Cardiac septum (tissue), 1 donor: ENCODE results near the gene MANBA. TPM values are rescaled to one million over a fixed set of nuclear protein-coding genes. Genes with fewer than 3 reads are reported as not detected.
"Not testable (repeated sequence)": the region's sequence is repeated elsewhere in the genome, so short reads cannot be mapped to it uniquely, and the experiment has no call there.

ENCODE experiments used
- DNase-seq: peaks from one replicate; pipeline ENCODE4 v3.0.0-alpha.2; 2020; ENCODE audit warnings: low spot score
- intact Hi-C: fragments of 100-400 bp; cut with DNase I; formaldehyde crosslinking; loops from one replicate; pipeline ENCODE4 v1.14.0; 2022
- total RNA-seq: library from RNA; stranded (reverse); fragmentation: NEBNext Ultra II Directional; extraction: Animal tissue kit (Norgen Biotek cat#: 25700); gene quantifications from one replicate; pipeline ENCODE4 v1.2.1, GENCODE V29; 2021
- donor health status: DM: no; HTN: no; CAD: no.

MANBA gene
- total RNA-seq, 1 donor from 2014 or later: 29.8 TPM

DNA sequence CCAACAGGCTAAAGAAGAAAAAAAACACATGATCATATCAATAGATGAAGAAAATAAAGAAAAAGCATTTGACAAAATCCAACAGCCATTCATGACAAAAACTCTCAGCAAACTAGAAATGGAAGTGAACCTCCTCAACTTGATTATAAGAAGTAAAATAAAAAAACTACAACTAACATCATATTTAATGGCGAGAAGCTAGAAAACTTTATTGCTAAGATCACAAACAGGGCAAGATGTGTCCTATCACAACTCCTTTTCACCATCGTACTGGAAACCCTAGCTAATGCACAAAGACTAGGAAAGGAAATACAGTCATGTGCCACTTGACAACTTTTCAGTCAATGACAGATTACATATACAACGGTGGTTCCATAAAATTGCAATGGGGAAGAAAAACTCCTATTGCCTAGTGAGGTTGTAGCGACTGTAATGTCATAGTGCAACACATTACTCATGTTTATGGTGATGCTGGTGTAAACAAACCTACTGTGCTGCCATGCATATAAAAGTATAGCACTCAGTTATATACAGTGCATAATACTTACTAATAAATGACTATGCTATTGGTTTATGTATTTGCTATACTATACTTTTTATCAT lies 12.1 kb upstream of the MANBA start:
- intact Hi-C loops: no loop called here
- no peak for DNase-seq

DNA sequence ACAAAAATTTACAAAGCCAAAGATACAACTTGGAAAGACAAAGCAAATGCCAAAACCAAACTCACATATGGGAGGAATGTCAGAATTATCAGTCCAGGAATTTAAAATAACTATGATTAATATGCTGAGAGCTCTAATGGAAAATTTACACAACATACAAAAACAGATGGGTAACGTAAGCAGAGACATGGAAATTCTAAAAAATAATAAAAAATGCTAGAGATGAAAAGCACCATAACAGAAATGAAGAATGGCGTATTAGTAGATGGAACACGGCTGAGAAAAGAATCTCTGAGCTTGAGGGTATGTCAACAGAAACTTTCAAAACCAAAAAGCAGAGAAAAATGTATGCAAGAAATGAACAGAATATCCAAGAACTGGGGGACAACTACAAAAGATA lies 4.1 kb upstream of the MANBA start:
- DNase-seq: no peak
- intact Hi-C loops: loop anchor here (5.0 kb wide), 1 partner anchor 102 kb away; the partner anchor contains the start of gene CISD2

DNA sequence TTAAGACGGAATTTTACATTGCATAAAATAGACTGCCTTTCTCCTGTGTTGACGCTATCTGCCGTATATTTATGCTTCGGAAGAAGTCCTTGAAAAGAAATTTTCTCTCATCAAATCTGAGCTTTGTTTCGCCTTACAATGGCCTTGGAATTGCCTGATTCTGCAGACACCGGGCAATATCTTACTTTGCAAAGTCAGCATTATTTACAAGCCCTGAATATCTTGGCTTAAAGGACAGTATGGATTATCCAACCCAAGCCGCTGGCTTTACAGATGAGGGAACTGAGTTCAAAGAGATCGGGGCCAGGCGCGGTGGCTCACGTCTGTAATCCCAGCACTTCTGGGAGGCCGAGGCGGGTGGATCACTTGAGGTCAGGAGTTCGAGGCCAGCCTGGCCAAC lies 1.1 kb upstream of the MANBA start:
- no peak for DNase-seq
- intact Hi-C loops: loop anchor here (5.0 kb wide), 1 partner anchor 105 kb away; the partner anchor contains the start of gene CISD2

DNA sequence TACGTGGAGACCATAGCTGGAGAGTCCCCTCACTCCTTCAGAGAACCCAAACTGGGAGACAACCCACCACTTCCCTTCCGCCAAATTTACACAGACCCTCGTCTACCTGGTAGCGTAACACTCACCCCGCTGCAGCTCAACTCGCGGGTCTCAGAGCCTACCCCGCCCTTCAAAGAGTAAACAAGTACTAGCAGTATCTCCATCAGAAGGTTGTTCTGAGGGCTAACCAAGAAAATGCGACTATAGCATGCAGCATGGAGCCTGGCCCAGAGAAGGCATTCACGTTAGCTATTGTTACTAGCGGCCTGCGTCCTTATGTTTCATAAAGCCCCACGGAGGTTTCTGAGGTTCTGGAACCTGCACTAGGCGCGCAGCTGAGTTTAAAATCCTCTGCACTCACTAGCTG lies 531 bp upstream of the MANBA start:
- intact Hi-C loops: loop anchor here (5.0 kb wide), 1 partner anchor 106 kb away; the partner anchor contains the start of gene CISD2
- no peak for DNase-seq

DNA sequence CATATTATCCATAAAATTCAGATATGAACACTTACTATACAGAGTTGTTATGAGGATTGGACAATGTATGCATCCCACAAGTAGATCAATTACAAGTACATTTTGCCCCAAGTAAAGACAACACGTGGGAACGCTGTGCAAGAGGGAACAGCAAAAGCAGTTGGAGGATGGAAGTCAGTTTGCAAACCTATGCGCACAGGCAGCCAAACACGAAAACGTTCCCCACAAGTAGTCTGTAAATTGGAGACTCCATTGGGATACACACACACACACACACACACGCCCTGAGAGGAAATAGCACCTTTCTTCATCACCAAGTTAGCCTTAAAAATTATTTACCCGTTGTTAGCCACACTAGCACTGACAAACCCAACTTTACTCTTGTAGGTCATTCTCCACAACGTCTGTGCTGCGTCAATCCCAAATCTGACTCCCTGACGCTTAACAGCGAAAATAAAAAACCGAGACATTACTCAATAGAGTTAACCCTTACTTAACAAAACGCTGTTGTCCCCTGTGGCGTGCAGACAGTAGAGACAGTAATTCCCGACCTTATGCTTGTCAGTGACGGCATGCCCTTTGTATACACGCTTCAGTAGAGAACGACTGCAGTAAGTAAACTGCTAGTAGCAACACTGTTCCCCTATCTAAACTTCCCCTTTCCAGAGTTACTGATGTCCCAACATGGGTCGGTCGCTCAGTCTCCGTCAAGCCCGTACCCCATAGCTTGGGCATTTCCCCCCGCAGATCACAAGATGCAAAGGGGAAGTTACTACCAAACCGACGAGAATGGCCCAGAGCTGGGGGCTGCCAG lies 730 bp downstream of the MANBA start:
- DNase-seq: no peak
- intact Hi-C loops: loop anchor here (1.0 to 5.0 kb wide), 2 partner anchors 67 to 107 kb away; partner anchors contain the start of genes CISD2 and UBE2D3

DNA sequence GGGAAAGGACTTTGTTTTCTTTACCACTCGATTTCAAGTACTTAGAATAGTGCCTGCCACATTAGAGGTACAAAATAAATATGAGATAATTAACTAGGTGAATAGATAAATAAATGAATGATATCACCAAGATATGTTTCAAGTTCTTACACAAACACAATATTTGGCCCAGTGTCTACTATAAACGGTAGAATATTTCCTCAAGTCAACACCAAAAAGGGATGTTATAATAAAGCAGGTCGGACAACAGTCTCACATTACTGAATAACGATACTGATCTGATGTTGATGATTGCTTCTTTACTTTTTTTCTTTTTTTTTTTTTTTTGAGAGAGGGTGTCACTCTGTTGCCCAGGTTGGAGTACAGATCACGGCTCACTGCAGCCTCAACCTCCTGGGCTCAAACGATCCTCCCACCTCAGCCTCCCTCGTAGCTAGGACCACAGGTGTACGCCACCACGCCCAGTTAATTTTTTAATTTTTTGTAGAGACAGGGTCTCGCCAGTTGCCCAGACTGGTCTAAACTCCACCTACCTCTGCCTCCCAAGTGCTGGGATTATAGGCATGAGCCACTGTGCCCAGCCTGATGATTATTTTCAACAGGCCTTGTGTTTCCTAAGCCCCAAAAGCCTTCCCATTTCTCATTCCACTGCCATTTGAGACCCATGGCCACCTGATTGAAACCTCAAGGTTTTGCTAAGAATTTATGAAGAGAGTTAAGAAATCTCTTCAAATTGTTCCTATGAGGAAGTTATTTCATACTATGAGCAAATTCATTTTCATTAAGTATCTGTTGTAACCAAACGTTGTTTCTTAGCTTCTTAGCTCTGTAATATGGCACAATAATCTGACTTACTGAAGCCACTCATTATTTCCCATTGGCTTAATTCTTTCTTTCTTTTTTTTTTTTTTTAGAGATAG lies 2.3 kb downstream of the MANBA start:
- intact Hi-C loops: no loop called here
- DNase-seq: no peak

DNA sequence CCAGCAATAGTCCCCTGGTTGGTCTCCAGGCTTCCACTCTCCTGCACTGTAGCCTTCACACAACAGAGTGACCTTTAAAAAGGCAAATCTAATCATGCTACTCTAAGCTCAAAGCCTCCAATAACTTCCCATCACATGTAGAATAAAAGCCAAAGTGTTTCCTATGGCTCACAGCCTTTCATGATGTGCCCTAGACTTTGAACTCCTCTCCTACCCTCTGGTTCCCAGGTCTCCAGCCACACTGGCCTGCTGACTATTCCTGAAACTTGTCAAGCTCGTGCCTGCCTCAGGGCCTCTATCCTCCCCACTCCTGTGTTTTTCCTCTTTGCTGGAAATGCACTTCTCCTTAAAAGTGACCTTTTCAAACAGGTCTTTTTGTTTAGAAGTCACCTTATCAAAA lies 3.1 kb downstream of the MANBA start:
- no peak for DNase-seq
- intact Hi-C loops: no loop called here

DNA sequence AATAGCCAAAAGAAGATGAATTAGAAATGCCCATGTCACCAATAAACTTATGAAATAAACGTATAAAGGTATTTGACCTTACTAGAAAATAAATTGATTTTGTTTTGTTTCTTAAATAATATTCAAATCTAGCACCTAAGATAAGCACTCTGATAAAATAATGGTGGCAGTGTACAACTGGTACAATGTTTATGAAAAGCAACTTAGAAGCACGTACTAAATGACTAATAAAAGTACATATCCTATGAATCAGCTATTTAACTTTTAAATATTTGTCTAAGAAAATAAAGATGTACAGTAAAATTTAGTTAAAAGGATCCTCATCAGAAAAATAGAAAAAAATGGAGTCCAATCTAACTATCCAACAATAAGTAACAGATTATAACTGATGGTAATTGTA lies 6.7 kb downstream of the MANBA start:
- no peak for DNase-seq
- intact Hi-C loops: no loop called here

GRCh38 chr4:102751941-102752340 lies 8.8 kb downstream of the MANBA start:
- intact Hi-C loops: no loop called here
- DNase-seq: no peak

DNA sequence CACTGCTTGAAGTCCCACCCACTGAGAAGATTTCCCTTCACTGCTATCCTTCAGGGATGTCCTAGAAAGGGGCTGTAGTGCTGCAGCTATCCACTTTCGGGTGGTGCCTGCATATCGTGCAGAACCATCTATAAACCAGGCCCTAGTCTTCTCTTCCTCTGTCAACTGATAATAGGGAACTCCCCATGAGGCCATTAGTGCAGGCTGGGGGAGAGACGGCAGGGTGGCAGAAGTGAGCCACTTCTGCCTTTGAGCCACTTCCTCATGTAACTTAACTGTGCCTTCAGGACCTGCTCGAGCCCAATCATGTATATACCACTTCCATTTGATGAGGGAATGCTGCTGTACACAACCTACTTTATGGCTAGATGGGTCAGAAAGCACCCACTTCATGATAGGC lies 17.4 kb downstream of the MANBA start:
- intact Hi-C loops, DNase-seq: not testable (repeated sequence)

GRCh38 chr4:102738802-102739201 lies 22.0 kb downstream of the MANBA start:
- DNase-seq, intact Hi-C loops: not testable (repeated sequence)

- intact Hi-C loops: no loop called here
- no peak for DNase-seq
Observed at GRCh38 chr4:102736636-102737549, 23.9 kb downstream of the MANBA start.

DNA sequence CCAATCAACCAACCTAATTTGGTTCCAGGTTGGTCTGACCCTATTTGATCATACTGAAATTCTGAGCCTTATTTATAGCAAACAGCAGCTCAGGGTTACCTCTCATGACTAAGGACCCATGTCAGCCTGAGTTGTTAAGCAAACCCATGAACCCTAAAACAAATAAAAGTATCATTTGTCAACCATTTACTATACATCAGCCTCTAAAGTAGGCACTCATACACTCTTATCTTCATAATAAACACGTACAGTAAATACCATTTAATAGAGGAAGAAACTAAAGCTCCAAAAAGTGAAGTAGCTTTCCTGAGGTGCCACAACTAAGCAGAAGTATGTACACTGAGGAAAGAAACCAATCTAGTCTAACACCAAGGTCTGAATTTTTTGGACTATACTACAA lies 25.2 kb downstream of the MANBA start:
- intact Hi-C loops: no loop called here
- no peak for DNase-seq

GRCh38 chr4:102734591-102735385 lies 26.0 kb downstream of the MANBA start:
- no peak for DNase-seq
- intact Hi-C loops: no loop called here

- DNase-seq: no peak
- intact Hi-C loops: no loop called here
Observed at GRCh38 chr4:102734116-102734515, 26.7 kb downstream of the MANBA start.

DNA sequence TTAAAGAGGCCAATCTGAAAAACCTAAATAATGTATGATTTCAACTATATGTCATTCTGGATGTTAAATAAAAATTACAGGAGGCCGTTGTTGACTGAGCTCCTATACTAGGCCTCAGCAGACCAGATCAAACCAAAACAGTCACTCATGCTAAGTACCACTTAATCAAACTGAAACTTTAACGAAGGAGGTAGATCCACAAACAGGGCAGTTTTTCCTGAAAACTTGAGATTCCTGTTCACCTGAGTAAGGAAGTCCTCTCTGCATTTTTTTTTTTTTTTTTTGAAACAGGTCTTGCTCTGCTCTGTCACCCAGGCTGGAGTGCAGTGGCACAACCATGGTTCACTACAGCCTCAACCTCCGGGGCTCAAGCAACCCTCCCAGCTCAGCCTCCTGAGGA lies 27.7 kb downstream of the MANBA start:
- DNase-seq: no peak
- intact Hi-C loops: no loop called here

GRCh38 chr4:102732678-102733077 lies 28.1 kb downstream of the MANBA start:
- DNase-seq: no peak

DNA sequence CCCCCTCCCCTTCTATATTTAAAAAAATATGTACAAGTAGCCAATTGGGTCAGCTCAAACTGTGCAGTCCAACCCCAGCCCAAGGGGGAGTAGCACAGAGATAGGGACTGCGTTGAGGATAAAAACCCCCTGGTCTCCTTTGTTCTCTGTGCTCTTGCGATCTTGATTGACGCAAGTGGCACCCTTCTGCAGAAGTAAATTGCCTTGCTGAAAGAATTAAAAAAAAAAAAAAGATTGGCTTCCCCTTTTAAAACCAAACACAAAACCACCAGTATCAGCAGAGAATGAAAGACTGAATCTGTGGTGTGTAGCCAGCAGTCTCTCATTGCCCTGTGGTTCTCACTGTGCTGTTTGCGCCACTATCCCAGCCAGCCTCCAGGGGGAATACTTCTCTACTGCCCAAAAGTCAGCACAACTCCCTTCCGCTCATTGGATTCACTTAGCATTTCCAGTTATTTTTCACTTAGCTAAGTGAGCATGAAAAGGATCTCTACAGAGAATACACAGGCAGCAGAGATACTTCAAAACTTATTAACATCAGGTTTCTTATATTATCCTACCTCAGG lies 29.7 kb downstream of the MANBA start:
- intact Hi-C loops: no loop called here
- DNase-seq: no peak

More at GRCh38 chr4:102732678-102733077, 28.1 kb downstream of the MANBA start:
- intact Hi-C loops: no loop called here
